ENCODE data around the gene PPP2R2C.

DNA sequence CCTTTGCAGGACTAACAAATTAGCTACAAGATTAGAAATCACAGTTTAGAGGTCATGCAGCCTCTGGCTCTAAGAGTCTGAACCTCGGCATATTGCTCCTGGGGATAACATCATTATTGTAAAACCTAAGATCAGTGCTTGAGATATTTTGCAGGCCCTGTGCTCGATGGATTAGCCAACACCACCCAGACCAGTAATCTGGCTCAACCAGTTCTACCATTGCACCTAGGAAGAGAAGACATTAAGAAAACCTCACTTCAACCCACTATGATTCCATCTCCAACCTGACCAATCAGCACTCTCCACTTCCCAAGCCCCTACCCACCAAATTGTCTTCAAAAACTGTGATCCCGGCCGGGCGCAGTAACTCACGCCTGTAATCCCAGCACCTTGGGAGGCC, 159.2 kb downstream of the PPP2R2C start:
- TF ChIP-seq, protein P1, sequence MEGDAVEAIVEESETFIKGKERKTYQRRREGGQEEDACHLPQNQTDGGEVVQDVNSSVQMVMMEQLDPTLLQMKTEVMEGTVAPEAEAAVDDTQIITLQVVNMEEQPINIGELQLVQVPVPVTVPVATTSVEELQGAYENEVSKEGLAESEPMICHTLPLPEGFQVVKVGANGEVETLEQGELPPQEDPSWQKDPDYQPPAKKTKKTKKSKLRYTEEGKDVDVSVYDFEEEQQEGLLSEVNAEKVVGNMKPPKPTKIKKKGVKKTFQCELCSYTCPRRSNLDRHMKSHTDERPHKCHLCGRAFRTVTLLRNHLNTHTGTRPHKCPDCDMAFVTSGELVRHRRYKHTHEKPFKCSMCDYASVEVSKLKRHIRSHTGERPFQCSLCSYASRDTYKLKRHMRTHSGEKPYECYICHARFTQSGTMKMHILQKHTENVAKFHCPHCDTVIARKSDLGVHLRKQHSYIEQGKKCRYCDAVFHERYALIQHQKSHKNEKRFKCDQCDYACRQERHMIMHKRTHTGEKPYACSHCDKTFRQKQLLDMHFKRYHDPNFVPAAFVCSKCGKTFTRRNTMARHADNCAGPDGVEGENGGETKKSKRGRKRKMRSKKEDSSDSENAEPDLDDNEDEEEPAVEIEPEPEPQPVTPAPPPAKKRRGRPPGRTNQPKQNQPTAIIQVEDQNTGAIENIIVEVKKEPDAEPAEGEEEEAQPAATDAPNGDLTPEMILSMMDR (conservative IDR thresholded peaks at IDR 0.05; ENCODE audit: low read length), result no peak
- no peak for TF ChIP-seq EZH2phosphoT487 (IDR thresholded peaks at IDR 0.05; ENCODE audit: borderline replicate concordance)
